Duodenal mucosa (tissue), 2 donors: Measurements from ENCODE around the gene CTNNA1.

Experiments
- H3K27ac ChIP-seq: one replicate; pipeline ENCODE4 v1.7.0; 2013; ENCODE audit warnings: low read depth, low read length
- H3K27me3 ChIP-seq, 2 donors: one replicate each; pipeline ENCODE4 v1.7.0; 2013; ENCODE audit warnings: low read length in 2 of 2, control low read depth in 1 of 2; ENCODE audit not compliant: insufficient read depth in 2 of 2, control insufficient read depth in 1 of 2
- H3K36me3 ChIP-seq, 2 donors: one replicate each; pipeline ENCODE4 v1.7.0; 2013; ENCODE audit warnings: low read length in 2 of 2, control low read depth in 1 of 2; ENCODE audit not compliant: insufficient read depth in 2 of 2, control insufficient read depth in 1 of 2
- H3K4me1 ChIP-seq, 2 donors: one replicate each; pipeline ENCODE4 v1.7.0; 2013; ENCODE audit warnings: low read length in 2 of 2, control low read depth in 1 of 2; ENCODE audit not compliant: insufficient read depth in 2 of 2, control insufficient read depth in 1 of 2
- H3K4me3 ChIP-seq, 2 donors: one replicate each; pipeline ENCODE4 v1.7.0; 2013; ENCODE audit warnings: low read length in 2 of 2, low read depth in 1 of 2
- H3K9ac ChIP-seq, 2 donors: one replicate each; pipeline ENCODE4 v1.7.0; 2013; ENCODE audit warnings: low read length in 2 of 2, low read depth in 1 of 2
- H3K9me3 ChIP-seq, 2 donors: one replicate each; pipeline ENCODE4 v1.7.0; 2013; ENCODE audit warnings: low read length in 2 of 2, control low read depth in 1 of 2; ENCODE audit not compliant: control insufficient read depth in 1 of 2

CTNNA1 gene

GRCh38 chr5:138844125-138844461 is 90.9 kb downstream of the CTNNA1 start:
- Histone ChIP-seq H3K9ac (no peak overlapping the region), H3K27me3 (no peaks in the 10 kb centered on the region), H3K36me3 (peaks cover 0 to 4% of the 10 kb centered on the region in 2 donors), H3K9me3 (no peaks in the 10 kb centered on the region), H3K27ac (no peak overlapping the region), H3K4me1 (peaks cover 0 to under 1% of the 10 kb centered on the region in 2 donors), H3K4me3 (no peak overlapping the region)

DNA sequence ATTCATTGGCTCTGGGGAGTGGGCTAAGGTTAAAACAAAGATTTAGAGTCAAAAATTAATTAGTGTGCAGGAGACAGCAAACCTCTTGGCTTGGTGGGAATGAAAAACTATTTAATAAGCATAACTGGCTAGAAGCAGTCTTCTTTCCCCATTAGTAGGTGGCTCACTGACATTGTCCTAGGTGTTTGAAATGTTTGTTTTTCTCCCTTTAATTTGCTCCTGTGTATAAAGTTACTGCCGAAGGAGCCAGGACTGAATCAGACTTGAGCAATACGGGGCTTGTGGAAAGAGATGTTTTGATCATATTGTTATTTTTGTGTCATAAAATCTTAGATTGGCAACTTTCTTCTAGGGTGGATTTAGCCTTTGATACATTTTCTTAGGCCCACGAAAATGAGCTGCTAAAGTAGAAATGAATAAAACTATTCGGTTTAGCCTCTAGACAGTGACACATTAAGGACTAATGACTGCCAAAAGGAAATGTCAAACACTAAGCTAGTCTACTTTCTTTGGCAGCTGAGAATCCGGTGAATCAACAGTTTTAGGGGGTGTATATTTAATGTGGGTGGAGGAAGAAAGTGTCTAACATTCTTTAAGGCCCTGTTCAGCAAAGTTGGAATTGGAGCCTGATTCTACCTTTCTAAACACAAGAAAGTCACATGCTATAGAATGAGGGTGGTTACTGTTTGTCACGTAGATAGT is 91.7 kb downstream of the CTNNA1 start:
- no peak overlapping the region for H3K4me3 ChIP-seq
- no peaks in the 10 kb centered on the region for H3K27me3 ChIP-seq
- no peak overlapping the region for H3K9ac ChIP-seq
- no peak overlapping the region for H3K27ac ChIP-seq
- H3K4me1 ChIP-seq: peaks cover 0 to 8% of the 10 kb centered on the region in 2 donors
- no peaks in the 10 kb centered on the region for H3K9me3 ChIP-seq
- peaks cover 0 to 4% of the 10 kb centered on the region in 2 donors for H3K36me3 ChIP-seq

DNA sequence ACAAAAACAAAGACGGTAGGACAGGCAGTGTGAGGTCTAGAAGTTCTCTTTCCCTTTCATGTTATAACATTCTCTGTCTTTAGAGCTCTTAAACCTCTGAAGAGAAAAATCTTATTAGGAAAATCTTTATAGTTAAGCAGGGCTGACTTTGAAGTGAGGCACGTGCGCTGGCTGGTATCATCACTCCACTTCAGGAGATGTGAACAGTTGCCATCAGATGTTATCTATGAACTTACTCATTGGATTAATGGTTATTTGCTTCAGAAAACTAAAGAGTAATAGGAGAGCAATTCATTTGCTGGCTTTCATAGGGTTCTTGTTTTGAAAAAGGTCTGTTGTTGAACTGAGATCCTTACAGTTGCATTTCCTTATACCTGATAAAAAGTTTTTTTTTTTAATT is 96.2 kb downstream of the CTNNA1 start:
- no peak overlapping the region for H3K4me3 ChIP-seq
- H3K27me3 ChIP-seq: no peaks in the 10 kb centered on the region
- H3K9ac ChIP-seq: no peak overlapping the region
- H3K9me3 ChIP-seq: no peaks in the 10 kb centered on the region
- peaks cover 0 to 8% of the 10 kb centered on the region in 2 donors for H3K4me1 ChIP-seq
- H3K36me3 ChIP-seq: no peaks in the 10 kb centered on the region
- H3K27ac ChIP-seq: no peak overlapping the region

- no peaks in the 10 kb centered on the region for H3K27me3 ChIP-seq
- H3K36me3 ChIP-seq: no peaks in the 10 kb centered on the region
- H3K4me1 ChIP-seq: peaks cover 0 to 8% of the 10 kb centered on the region in 2 donors
- no peak overlapping the region for H3K9ac ChIP-seq
- no peak overlapping the region for H3K4me3 ChIP-seq
- no peak overlapping the region for H3K27ac ChIP-seq
- no peaks in the 10 kb centered on the region for H3K9me3 ChIP-seq
Measured at GRCh38 chr5:138849882-138850281, 96.7 kb downstream of the CTNNA1 start.

DNA sequence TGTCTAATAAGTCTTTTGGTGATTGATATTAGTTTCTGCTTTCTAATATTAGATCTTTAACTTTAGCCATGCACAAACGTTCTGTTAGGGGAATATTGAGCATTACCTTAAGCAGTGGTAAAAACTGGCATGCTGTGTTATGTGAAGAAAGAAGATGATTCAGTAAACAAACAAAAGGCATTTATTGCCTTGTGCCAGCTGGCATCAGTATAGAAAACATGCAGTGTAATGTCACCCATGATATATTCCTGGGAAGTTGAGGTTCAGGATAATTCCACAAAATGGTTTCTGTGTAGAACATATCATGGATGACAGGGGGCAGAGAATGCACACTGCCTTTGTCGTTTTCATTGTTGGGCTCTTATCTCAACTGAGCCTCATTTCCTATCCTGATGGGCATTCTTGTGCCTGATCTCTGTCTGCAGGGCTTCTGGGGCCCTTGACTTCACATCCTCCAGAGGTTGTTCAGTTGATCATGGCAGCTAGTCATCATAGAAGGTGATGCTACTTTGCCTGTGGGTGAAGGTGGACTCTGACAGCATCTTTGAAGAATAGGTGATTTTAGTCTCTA is 97.7 kb downstream of the CTNNA1 start:
- Histone ChIP-seq H3K27me3 (no peaks in the 10 kb centered on the region), H3K9ac (no peak overlapping the region), H3K4me3 (no peak overlapping the region), H3K4me1 (peaks cover 0 to 8% of the 10 kb centered on the region in 2 donors), H3K27ac (no peak overlapping the region), H3K36me3 (no peaks in the 10 kb centered on the region), H3K9me3 (no peaks in the 10 kb centered on the region)

GRCh38 chr5:138853132-138853531 is 99.9 kb downstream of the CTNNA1 start:
- H3K36me3 ChIP-seq: no peaks in the 10 kb centered on the region
- H3K9ac ChIP-seq: no peak overlapping the region
- no peak overlapping the region for H3K4me3 ChIP-seq
- no peaks in the 10 kb centered on the region for H3K9me3 ChIP-seq
- peaks cover 0 to 8% of the 10 kb centered on the region in 2 donors for H3K4me1 ChIP-seq
- no peaks in the 10 kb centered on the region for H3K27me3 ChIP-seq
- no peak overlapping the region for H3K27ac ChIP-seq

DNA sequence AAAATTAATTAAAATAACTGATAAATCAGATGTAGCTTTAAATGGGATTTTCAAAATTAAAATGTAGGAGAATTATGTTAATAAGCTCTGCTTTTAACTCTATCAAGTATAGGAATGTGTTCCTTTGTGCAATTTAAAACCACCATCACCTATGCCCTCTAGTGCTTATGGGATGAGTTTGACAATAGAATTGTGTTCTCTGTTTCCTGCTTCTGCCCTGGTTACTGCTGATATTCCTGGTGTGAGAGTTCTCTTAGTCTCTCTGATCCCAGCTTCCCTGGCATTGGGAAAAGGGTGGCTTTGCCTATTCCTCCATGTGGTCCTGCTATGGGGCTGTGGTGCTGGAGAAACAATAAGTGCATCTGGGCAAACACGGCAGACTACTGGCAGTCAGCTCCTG is 113.8 kb downstream of the CTNNA1 start:
- H3K36me3 ChIP-seq: peaks cover 4 to 6% of the 10 kb centered on the region in 2 donors
- H3K9me3 ChIP-seq: peaks cover 5 to 6% of the 10 kb centered on the region in 2 donors
- H3K4me3 ChIP-seq: no peak overlapping the region
- no peaks in the 10 kb centered on the region for H3K4me1 ChIP-seq
- H3K9ac ChIP-seq: no peak overlapping the region
- H3K27me3 ChIP-seq: no peaks in the 10 kb centered on the region
- no peak overlapping the region for H3K27ac ChIP-seq

- no peaks in the 10 kb centered on the region for H3K27me3 ChIP-seq
- no peak overlapping the region for H3K4me3 ChIP-seq
- H3K9me3 ChIP-seq: no peaks in the 10 kb centered on the region
- no peak overlapping the region for H3K27ac ChIP-seq
- H3K9ac ChIP-seq: no peak overlapping the region
- no peaks in the 10 kb centered on the region for H3K36me3 ChIP-seq
- H3K4me1 ChIP-seq: no peaks in the 10 kb centered on the region
Measured at GRCh38 chr5:138869038-138869437, 115.8 kb downstream of the CTNNA1 start.

DNA sequence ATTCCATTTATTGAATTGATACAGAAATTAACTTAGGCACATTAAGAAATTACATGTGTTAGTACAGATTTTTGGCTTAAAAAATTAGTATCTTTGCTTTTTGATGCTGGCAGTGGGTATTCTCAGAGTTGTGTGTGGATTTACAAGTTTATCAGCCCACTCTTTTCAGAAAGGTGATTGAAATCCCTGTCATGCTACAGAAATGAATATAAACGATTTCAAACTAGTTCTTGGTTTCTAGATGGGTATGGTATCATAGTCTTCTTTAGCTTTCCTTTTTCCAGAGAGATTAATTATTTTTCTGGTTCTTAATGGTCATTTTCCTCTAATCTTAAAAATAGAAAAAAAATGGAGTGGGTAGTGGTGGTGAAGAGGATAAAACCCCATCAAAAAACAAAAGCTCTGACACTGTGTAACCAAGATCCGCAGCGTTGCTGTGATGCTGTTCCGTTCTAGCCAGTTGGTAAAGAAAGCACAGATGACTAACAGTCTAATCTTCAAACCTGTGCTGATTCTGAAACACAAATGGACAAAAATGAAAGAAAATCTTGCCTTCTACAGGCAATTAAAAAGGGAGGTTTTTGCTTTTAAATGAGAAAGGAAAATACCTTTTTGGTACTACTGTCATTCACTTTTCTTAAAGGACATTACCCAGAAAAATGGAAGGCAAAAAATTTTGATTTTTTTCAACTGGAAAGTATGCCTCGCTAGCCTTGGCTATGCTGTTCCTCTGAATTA is 116.7 kb downstream of the CTNNA1 start:
- H3K9me3 ChIP-seq: no peaks in the 10 kb centered on the region
- no peak overlapping the region for H3K9ac ChIP-seq
- no peak overlapping the region for H3K4me3 ChIP-seq
- H3K27me3 ChIP-seq: no peaks in the 10 kb centered on the region
- no peaks in the 10 kb centered on the region for H3K4me1 ChIP-seq
- H3K27ac ChIP-seq: no peak overlapping the region
- no peaks in the 10 kb centered on the region for H3K36me3 ChIP-seq

GRCh38 chr5:138870611-138871010 is 117.4 kb downstream of the CTNNA1 start:
- Histone ChIP-seq H3K4me3 (no peak overlapping the region), H3K9me3 (no peaks in the 10 kb centered on the region), H3K9ac (no peak overlapping the region), H3K27ac (no peak overlapping the region), H3K36me3 (no peaks in the 10 kb centered on the region), H3K27me3 (no peaks in the 10 kb centered on the region), H3K4me1 (no peaks in the 10 kb centered on the region)
